ENCODE results near the gene IGFBP2. TPM values are rescaled to one million over a fixed set of nuclear protein-coding genes. Genes with fewer than 3 reads are reported as not detected.

Gene IGFBP2
- total RNA-seq, 4 donors from 2014 or later: 10.5 to 155 (median 101) TPM

DNA sequence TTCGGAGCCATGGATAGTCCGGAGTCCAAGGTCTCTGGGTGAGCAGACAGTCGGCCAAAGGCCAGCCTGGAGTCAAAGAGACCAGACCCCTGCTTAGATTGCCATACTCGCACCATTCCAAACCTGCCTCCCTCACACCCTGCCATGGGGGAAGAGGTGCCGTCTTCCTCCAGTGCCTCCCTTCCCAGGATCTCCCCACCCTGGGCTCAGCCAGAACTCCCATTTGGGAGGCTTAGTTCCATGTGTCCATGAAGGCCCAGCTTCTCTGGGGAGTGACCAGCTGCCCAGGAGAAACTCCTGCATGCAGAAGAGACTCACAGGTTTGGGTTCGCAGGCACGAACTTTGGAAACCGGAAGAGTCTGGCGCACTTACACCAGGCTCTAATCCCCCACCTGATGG lies 40.4 kb downstream of the IGFBP2 start:
- in situ Hi-C loops (cut with MboI; ENCODE audit: low pct_ligation_motif_present in 1 of 4, low pct_unique_long_range_greater_than_20kb in 1 of 4, low sequenced_read_pairs in 3 of 4): loop anchor here in 1 of 4 donors (25.0 kb wide), 1 partner anchor 636 kb away; no protein-coding TSS in a partner anchor
- intact Hi-C loops (cut with DNase I; ENCODE audit: low total_unique reads): no loop called here
- no peak for DNase-seq
- Histone ChIP-seq H3K9me3 (no peaks in the 10 kb centered on the region), H3K4me3 (no peak overlapping the region), H3K27me3 (no peaks in the 10 kb centered on the region), H3K27ac (peak overlapping the region in 1 of 4 donors; percentile 34), H3K4me1 (no peaks in the 10 kb centered on the region), H3K36me3 (no peaks in the 10 kb centered on the region)
- WGBS, 2 donors (ENCODE audit: low coverage in 1 of 2): 82% methylated on average over 8 of the region's 9 CpGs; no CpG with 5 or more reads in 1 of the 2 donors
- TF ChIP-seq POLR2A (IDR thresholded peaks at IDR 0.05) (no peak), POLR2AphosphoS5 (IDR thresholded peaks at IDR 0.05) (no peak), CTCF (IDR thresholded peaks at IDR 0.05) (no peak), EP300 (IDR thresholded peaks at IDR 0.05; ENCODE audit: low read depth) (no peak)

- H3K27ac ChIP-seq: no peak overlapping the region
- in situ Hi-C loops (cut with MboI; ENCODE audit: low pct_ligation_motif_present in 1 of 4, low pct_unique_long_range_greater_than_20kb in 1 of 4, low sequenced_read_pairs in 3 of 4) (loop anchor here in 1 of 4 donors (25.0 kb wide), 1 partner anchor 637 kb away; no protein-coding TSS in a partner anchor), intact Hi-C loops (cut with DNase I; ENCODE audit: low total_unique reads) (no loop called here)
- H3K4me1 ChIP-seq: no peaks in the 10 kb centered on the region
- no peak for TF ChIP-seq POLR2AphosphoS5 (IDR thresholded peaks at IDR 0.05)
- no peak for TF ChIP-seq CTCF (IDR thresholded peaks at IDR 0.05)
- no peak for TF ChIP-seq POLR2A (IDR thresholded peaks at IDR 0.05)
- TF ChIP-seq EP300 (IDR thresholded peaks at IDR 0.05; ENCODE audit: low read depth): no peak
- DNase-seq: no peak
- no peak overlapping the region for H3K4me3 ChIP-seq
- H3K27me3 ChIP-seq: no peaks in the 10 kb centered on the region
- no peaks in the 10 kb centered on the region for H3K9me3 ChIP-seq
- H3K36me3 ChIP-seq: peaks cover 0 to 4% (median 0%) of the 10 kb centered on the region in 4 donors
- 80% methylated on average over 9 of the region's 9 CpGs; no CpG with 5 or more reads in 1 of the 2 donors for WGBS, 2 donors (ENCODE audit: low coverage in 1 of 2)
Measured at GRCh38 chr2:216674376-216674775, 41.2 kb downstream of the IGFBP2 start.

GRCh38 chr2:216676630-216677029 lies 43.4 kb downstream of the IGFBP2 start:
- Histone ChIP-seq H3K36me3 (peaks cover 0 to 4% (median 0%) of the 10 kb centered on the region in 4 donors), H3K4me1 (peaks cover 3 to 17% (median 7%) of the 10 kb centered on the region in 4 donors), H3K27me3 (no peaks in the 10 kb centered on the region), H3K9me3 (no peaks in the 10 kb centered on the region), H3K27ac (no peak overlapping the region), H3K4me3 (no peak overlapping the region)
- in situ Hi-C loops (cut with MboI; ENCODE audit: low pct_ligation_motif_present in 1 of 4, low pct_unique_long_range_greater_than_20kb in 1 of 4, low sequenced_read_pairs in 3 of 4) (loop anchor here (25.0 kb wide), 4 partner anchors 486 to 1036 kb away; no protein-coding TSS in a partner anchor), intact Hi-C loops (cut with DNase I; ENCODE audit: low total_unique reads) (no loop called here)
- WGBS, 2 donors (ENCODE audit: low coverage in 1 of 2): 79% methylated on average over 17 of the region's 17 CpGs; no CpG with 5 or more reads in 1 of the 2 donors
- TF ChIP-seq POLR2AphosphoS5 (IDR thresholded peaks at IDR 0.05): no peak
- TF ChIP-seq CTCF (IDR thresholded peaks at IDR 0.05): no peak
- no peak for TF ChIP-seq POLR2A (IDR thresholded peaks at IDR 0.05)
- no peak for TF ChIP-seq EP300 (IDR thresholded peaks at IDR 0.05; ENCODE audit: low read depth)
- DNase-seq: no peak

DNA sequence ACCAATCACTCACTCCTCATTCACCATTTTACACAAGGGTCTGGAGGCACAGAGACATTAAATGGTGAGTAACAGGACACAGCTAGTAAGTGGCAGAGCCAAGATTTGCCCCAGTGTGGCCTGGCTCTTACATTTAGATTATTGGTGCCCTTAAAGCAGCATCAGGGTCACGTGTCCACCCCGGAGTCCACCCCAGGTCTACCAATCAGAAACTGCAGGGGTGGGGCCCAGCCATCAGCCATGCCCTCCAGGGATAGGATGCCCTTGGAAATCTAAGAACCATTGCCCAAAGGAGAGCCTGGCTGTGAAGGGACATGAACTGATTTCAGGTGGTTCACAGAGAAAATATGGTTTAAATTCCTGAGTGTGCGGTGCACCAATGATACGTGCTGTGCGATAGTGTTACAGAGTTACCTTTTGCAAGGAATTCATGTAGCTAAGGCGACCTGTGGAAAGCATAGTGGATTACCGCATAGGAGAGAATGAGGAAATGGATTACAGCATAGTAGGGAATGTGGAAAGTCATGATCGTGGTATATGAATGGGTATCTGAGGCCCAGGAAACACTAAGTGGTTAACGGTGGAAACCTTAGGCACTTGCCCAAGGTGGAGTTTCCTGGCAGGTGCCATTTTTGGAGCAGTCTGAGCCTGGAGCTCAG lies 44.3 kb downstream of the IGFBP2 start:
- 82 to 84% methylated on average over 9 of the region's 9 CpGs for WGBS, 2 donors (ENCODE audit: low coverage in 1 of 2)
- no peak for DNase-seq
- no peak overlapping the region for H3K4me3 ChIP-seq
- peaks cover 10 to 27% (median 13%) of the 10 kb centered on the region in 4 donors for H3K4me1 ChIP-seq
- H3K9me3 ChIP-seq: no peaks in the 10 kb centered on the region
- peaks cover 0 to 4% (median 0%) of the 10 kb centered on the region in 4 donors for H3K36me3 ChIP-seq
- in situ Hi-C loops (cut with MboI; ENCODE audit: low pct_ligation_motif_present in 1 of 4, low pct_unique_long_range_greater_than_20kb in 1 of 4, low sequenced_read_pairs in 3 of 4) (loop anchor here (25.0 kb wide), 4 partner anchors 485 to 1035 kb away; no protein-coding TSS in a partner anchor), intact Hi-C loops (cut with DNase I; ENCODE audit: low total_unique reads) (no loop called here)
- H3K27ac ChIP-seq: peak overlapping the region in 1 of 4 donors; percentile 1
- TF ChIP-seq POLR2A (IDR thresholded peaks at IDR 0.05) (no peak), POLR2AphosphoS5 (IDR thresholded peaks at IDR 0.05) (no peak), CTCF (IDR thresholded peaks at IDR 0.05) (no peak), EP300 (IDR thresholded peaks at IDR 0.05; ENCODE audit: low read depth) (no peak)
- H3K27me3 ChIP-seq: no peaks in the 10 kb centered on the region
